PC-3 (cell line): ENCODE measurements around the gene ZNF507. TPM values are rescaled to one million over a fixed set of nuclear protein-coding genes. Genes with fewer than 3 reads are reported as not detected.
A peak's percentile ranks its signal among the peaks of the same experiment; 100 is the strongest.

Experiments
- ATAC-seq: fragments of 200-7000 bp; cut with Tn5 transposase; 2 replicates; pipeline ENCODE4 v1.9.1; 2020; ENCODE audit warnings: mild to moderate bottlenecking, moderate library complexity
- BruUV-seq: library from RNA; stranded (reverse); fragments of 400-500 nt; replicated peaks from 2 replicates; lab custom pipeline; 2021; lab: Mats Ljungman, UMichigan
- CTCF ChIA-PET: fragments of 300-600 bp; sonication (Branson Sonifier 250); formaldehyde crosslinking; loops from one replicate; lab custom pipeline; 2022; ENCODE audit warnings: antibody characterized with exemption; lab: Charles Lee
- POLR2A ChIA-PET: fragments of 300-600 bp; sonication (Branson Sonifier 250); formaldehyde crosslinking; loops from one replicate; lab custom pipeline; 2022; ENCODE audit warnings: antibody characterized with exemption; ENCODE audit not compliant: unreplicated experiment; lab: Charles Lee
- DNase-seq: peaks from one replicate; pipeline ENCODE4 v3.0.0-alpha.2; 2015
- H2AFZ ChIP-seq: fragments of 300-600 bp; sonication (generic); 2 replicates; pipeline ENCODE4 v1.6.0; 2016; ENCODE audit warnings: antibody characterized with exemption, low read length
- H3F3A ChIP-seq: fragments of 300-600 bp; sonication (generic); one replicate; pipeline ENCODE4 v1.6.0; 2017; ENCODE audit warnings: antibody characterized with exemption, low read length, control low read depth, mild to moderate bottlenecking; ENCODE audit not compliant: unreplicated experiment
- H3K27ac ChIP-seq: fragments of 300-600 bp; sonication (generic); 2 replicates; pipeline ENCODE4 v1.5.1; 2016; ENCODE audit warnings: mild to moderate bottlenecking, low read length
- H3K27me3 ChIP-seq: fragments of 300-600 bp; sonication (generic); 2 replicates; pipeline ENCODE4 v1.6.1; 2016; ENCODE audit warnings: low read length, mixed read lengths
- H3K36me3 ChIP-seq: fragments of 300-600 bp; sonication (generic); 2 replicates; pipeline ENCODE4 v1.6.1; 2016; ENCODE audit warnings: low read depth, mixed run types, low read length, mixed read lengths
- H3K4me1 ChIP-seq: fragments of 300-600 bp; sonication (generic); 2 replicates; pipeline ENCODE4 v1.5.1; 2016; ENCODE audit warnings: low read length; ENCODE audit not compliant: insufficient read depth
- H3K4me2 ChIP-seq: fragments of 300-600 bp; sonication (generic); 2 replicates; pipeline ENCODE4 v1.6.0; 2016; ENCODE audit warnings: low read length
- H3K4me3 ChIP-seq: fragments of 300-600 bp; sonication (generic); 2 replicates; pipeline ENCODE4 v1.5.1; 2016; ENCODE audit warnings: mild to moderate bottlenecking, low read length, mixed read lengths
- H3K79me2 ChIP-seq: fragments of 300-600 bp; sonication (generic); 2 replicates; pipeline ENCODE4 v1.6.1; 2017; ENCODE audit warnings: low read length, mixed read lengths
- H3K9ac ChIP-seq: fragments of 300-600 bp; sonication (generic); 2 replicates; pipeline ENCODE4 v1.6.0; 2016; ENCODE audit warnings: mild to moderate bottlenecking, low read length
- H3K9me2 ChIP-seq: fragments of 300-600 bp; sonication (generic); replicated peaks from 2 replicates; pipeline ENCODE4 v1.6.1; 2016; ENCODE audit warnings: mixed run types, low read length, mixed read lengths
- H3K9me3 ChIP-seq: fragments of 300-600 bp; sonication (generic); 2 replicates; pipeline ENCODE4 v1.6.1; 2016; ENCODE audit warnings: low read length, mixed read lengths
- H4K20me1 ChIP-seq: fragments of 300-600 bp; sonication (generic); 2 replicates; pipeline ENCODE4 v1.6.1; 2016; ENCODE audit warnings: low read length, mixed read lengths
- CTCF ChIP-seq: fragments of 300-600 bp; sonication (generic); conservative IDR thresholded peaks from 2 replicates; pipeline ENCODE4 v1.5.1; 2017; ENCODE audit warnings: antibody characterized with exemption, low read depth, mild to moderate bottlenecking, low read length
- EZH2 ChIP-seq: fragments of 300-600 bp; sonication (generic); IDR thresholded peaks from one replicate; pipeline ENCODE4 v1.6.1; 2017; ENCODE audit warnings: antibody characterized with exemption, mild to moderate bottlenecking, low read length; ENCODE audit not compliant: unreplicated experiment
- EZH2phosphoT487 ChIP-seq: fragments of 300-600 bp; sonication (generic); IDR thresholded peaks from 2 replicates; pipeline ENCODE4 v1.6.1; 2018; ENCODE audit warnings: mild to moderate bottlenecking, antibody characterized with exemption, low read length, borderline replicate concordance
- intact Hi-C: fragments of 100-400 bp; cut with micrococcal nuclease; formaldehyde crosslinking; loops from 2 replicates; pipeline ENCODE4 v1.9.0; 2023
- total RNA-seq: library from RNA; depleted of rRNA; stranded (reverse); fragments of >200 nt; gene quantifications from 2 replicates; pipeline ENCODE4 v1.2.3, GENCODE V29; 2014

The ZNF507 gene
- total RNA-seq, 1 experiment from 2014 or later: 4.9 TPM

GRCh38 chr19:32404933-32405430 lies 59.6 kb downstream of the ZNF507 start:
- Histone ChIP-seq H3K36me3 (no peaks in the 10 kb centered on the region), H3K9ac (peak overlapping the region; percentile 97), H2AFZ (peak overlapping the region; percentile 84), H3K27ac (peak overlapping the region; percentile 70), H3K4me2 (peak overlapping the region; percentile 88), H3K27me3 (no peaks in the 10 kb centered on the region), H3K9me2 (no peaks in the 10 kb centered on the region), H3K4me3 (peak overlapping the region; percentile 87), H4K20me1 (no peaks in the 10 kb centered on the region), H3K4me1 (peaks cover 18% of the 10 kb centered on the region), H3K9me3 (no peaks in the 10 kb centered on the region), H3F3A (no peaks in the 10 kb centered on the region), H3K79me2 (peaks cover 19% of the 10 kb centered on the region)
- TSS peak; percentile 69 for BruUV-seq
- ChIA-PET POLR2A (interaction anchor here (0.6 kb wide), 1 partner anchor 110 kb away, joined by 5 read pairs; no protein-coding TSS in a partner anchor), CTCF (no interaction called here)
- DNase-seq (peak; percentile 19), ATAC-seq (peak; percentile 12)
- TF ChIP-seq EZH2: no peak
- no peak for TF ChIP-seq EZH2phosphoT487
- TF ChIP-seq CTCF: no peak
- intact Hi-C loops: loop anchor here (5.0 kb wide), 1 partner anchor 58 kb away; the partner anchor contains the start of gene ZNF507

GRCh38 chr19:32405431-32406160 lies 60.2 kb downstream of the ZNF507 start, which contains the start of gene DPY19L3:
Gene DPY19L3 (plus strand): TSS chr19:32405770. CDS start chr19:32408254, 2,484 bp downstream.
- Histone ChIP-seq H4K20me1 (no peaks in the 10 kb centered on the region), H3K9ac (peak within 1 kb of the TSS; percentile 97), H3K27me3 (no peaks in the 10 kb centered on the region), H3K36me3 (no peaks in the 10 kb centered on the region), H2AFZ (peak within 1 kb of the TSS; percentile 84), H3K4me1 (peaks cover 18% of the 10 kb centered on the region), H3K4me2 (peak within 1 kb of the TSS; percentile 96), H3F3A (no peaks in the 10 kb centered on the region), H3K9me3 (no peaks in the 10 kb centered on the region), H3K4me3 (peak within 1 kb of the TSS; percentile 87), H3K79me2 (peaks cover 19% of the 10 kb centered on the region), H3K27ac (peak within 1 kb of the TSS; percentile 70), H3K9me2 (no peaks in the 10 kb centered on the region)
- TF ChIP-seq EZH2phosphoT487: no peak
- no peak for TF ChIP-seq EZH2
- no peak for TF ChIP-seq CTCF
- ChIA-PET POLR2A (interaction anchor here (0.6 kb wide), 1 partner anchor 110 kb away, joined by 5 read pairs; no protein-coding TSS in a partner anchor), CTCF (no interaction called here)
- intact Hi-C loops: loop anchor here (5.0 kb wide), 1 partner anchor 58 kb away; the partner anchor contains the start of gene ZNF507
- DNase-seq (peak; percentile 83), ATAC-seq (peak; percentile 92)
- no TSS peak for BruUV-seq
